GM18498 (cell line): ENCODE results near the gene NUDT16.

Experiments
- ATAC-seq: cut with Tn5 transposase; IDR thresholded peaks from one replicate; pipeline ENCODE4 v1.9.1; 2021; ENCODE audit warnings: mild to moderate bottlenecking, moderate library complexity; ENCODE audit not compliant: unreplicated experiment

NUDT16 gene

DNA sequence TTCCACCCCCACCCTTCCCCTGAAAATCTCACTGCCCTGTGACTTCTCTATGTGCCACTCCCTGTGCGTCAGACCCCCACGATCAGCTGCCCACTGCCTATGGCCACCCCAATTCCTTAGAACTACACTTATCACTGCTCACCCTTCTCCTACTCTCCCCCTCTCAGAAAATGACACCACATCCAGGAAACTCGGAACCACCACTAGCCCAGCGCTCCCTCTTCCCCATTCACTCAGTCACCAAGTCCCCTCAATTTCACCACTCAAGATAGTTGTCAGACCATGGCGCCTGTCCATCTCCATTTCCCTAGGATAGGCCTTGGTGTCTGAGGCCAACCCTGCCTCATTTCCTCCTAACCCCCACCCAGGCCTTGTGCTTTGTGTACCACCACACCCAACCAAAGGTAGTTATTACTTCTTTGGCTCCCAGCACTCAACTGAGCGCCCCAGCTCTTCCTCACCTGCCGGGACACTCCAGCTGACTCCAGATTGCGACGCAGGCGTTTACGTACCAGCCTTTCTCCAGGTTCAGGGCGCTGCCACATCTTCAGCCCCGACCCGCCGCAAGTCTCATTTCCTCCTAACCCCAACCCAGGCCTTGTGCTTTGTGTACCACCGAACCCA lies 641 bp upstream of the NUDT16 start:
- peak; percentile 1 for ATAC-seq

DNA sequence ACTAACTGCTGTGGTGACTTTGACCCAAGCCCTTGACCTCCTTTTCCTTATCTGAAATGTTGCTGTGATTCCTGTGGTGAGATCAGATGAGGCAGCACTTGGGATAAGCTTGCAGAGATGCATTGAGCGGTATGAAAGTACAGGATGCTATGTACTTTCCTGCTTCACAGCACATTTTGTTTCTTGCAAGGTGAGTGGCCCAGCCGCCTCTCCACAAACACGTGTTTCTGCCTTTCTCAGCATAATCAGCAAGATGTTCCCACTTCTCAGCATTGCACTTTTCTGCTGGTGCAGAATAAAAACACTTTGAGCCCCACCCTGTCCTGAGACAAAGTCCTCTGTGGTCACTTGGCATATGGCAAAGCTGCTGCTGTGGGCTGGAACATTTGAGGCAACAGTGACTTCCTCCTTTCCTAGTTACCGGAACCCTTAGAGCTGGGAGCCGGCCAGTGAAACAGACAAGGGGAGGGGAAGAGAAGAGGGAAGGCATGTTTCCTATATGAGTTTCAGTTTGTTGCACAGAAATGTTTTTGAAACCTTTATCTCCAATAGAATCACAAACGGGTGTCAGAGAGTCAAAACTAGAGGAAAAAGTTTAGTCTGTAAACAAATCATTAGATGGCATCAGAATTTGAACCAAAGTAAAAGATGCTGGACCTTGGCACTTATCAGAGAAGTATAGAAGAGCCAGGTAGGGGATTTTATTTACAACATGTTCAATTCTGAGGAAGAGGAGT lies 5.0 kb downstream of the NUDT16 start:
- no peak for ATAC-seq

DNA sequence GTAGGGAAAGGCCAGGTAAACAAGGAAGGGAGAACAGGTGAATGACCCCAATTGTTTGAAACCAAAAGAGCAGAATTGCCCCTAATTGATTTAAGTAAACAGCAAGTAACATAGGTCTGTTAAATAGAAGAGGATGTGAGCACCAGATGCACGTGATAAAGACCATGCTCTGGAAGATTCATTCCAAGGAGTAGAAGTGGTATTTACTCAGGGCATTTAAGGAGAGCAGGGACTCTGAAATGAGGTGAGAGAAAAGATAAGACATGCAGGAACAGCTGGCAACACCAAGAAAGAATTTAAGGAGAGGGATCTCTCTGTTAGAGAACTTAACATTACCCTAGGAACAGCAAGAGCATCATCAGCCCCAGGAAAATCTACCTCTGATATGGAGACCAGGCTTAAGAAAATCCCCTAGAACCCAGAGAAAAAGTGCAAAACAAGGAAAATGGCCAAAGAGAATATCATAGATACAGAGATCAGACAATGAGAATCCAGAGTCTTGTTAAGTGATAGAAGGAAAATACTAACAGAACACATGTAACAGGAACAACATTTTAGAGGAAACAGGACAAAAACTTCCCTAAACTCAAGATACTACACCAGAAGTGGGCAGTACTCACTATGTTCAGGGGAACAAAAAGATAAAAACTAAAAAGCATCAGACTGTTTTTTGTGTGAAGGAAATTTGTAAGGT lies 6.4 kb downstream of the NUDT16 start:
- ATAC-seq, result no peak

DNA sequence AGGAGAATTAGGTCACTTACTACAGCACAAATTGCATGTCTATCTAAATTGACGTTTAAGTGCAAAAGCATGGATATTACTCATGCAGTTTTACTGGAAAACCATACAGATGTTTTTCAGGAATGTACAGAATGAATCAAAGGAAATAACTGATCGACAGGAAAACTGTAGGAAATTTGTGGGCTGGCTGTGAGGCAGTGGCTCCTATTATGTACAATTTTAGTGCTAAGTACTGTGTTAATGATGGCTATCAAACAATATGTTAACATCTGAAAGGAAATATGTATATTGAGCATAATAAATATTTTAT lies 6.9 kb downstream of the NUDT16 start:
- ATAC-seq, result no peak

DNA sequence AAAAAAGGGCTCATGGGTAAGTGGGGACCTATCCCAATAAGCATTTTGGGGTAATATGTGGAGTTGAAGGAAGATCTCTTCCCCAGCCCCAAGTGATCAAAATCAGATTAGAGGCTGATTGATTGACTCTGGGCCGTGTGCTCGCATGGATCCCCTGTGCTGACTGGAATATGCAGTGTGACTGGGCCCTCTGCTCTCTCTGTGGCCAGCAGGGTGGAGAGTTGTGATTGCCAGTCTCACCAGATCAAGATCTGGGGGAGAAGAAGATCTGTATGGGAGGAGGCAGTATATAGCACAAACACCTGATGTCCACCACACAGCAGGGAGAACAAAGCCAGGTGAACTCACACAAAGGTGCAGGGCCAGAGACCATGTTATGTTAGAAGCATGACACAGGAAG lies 8.8 kb downstream of the NUDT16 start:
- ATAC-seq, result no peak

DNA sequence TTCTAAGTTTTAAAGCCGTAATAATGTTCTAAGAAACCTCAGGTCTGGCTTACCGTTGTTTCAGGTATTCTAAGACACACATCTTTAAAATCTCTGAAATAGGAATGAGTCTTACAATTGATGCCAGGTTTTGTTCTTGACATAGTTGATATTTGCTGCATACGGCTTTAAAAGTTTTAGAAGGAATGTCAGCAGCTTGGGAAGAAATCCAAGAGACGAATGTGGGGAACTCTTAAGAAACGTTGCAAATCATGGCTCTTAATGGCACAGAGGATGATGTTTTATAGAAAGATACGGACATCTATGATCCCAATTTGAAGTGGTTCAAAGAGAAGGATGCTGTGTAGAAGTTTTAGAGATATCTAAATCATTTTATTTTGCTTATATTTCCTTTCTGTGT lies 11.5 kb downstream of the NUDT16 start:
- ATAC-seq, result no peak

DNA sequence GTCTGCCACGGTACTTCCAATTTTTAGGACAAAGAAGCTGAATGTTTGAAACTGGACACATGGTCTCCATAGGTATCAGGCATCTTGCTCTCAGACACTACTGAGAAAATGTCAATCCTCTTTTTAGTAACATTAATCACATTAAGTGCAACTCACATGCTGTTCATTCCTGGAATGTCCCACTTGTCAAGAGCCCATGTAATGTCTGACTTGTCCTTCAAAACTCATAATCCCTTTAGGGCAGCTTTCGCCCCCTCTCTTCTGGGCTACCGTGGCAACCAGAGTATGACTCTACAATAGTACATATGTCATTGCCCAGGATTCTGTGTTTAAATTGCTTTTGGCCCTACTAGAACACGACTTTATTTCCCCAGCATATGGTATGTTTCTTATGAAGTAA lies 12.3 kb downstream of the NUDT16 start:
- ATAC-seq, result no peak

DNA sequence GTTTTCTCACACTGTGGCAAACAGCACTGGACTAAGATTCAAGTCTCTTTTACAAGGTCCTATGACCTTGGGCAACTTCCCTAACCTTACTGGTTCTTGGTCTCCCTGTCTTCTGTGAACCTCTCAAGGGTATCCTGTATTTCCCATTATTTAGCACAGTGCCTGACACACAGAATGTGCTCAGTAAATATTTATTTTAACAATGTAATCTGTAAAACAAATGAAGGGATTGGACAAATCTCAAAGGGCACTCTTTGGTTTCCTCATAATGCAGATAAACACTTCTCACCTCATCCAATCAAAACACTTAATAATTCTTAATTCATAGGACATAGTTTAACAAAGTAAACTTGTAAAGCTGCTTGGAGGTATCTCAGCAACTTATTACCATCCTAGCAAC lies 12.8 kb downstream of the NUDT16 start:
- ATAC-seq, result no peak

DNA sequence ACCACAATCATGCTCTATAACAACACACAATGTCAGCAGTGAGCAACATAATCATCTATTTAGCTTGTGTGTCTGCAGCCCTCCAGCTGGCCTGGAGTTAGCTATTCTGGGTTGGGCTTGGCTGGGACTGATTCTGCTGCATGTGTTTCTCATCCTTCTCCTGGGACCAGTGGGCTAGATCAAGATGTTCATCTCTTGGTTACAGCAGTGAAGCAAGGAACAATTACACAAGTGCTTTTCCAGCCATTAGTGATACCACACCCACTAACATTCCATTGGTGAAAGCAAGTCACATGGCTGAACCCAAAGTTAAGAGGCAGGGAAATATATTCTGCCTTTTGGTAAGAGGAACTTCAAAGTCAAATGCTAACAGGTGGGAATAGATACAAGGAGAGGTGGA lies 14.6 kb downstream of the NUDT16 start:
- no peak for ATAC-seq

DNA sequence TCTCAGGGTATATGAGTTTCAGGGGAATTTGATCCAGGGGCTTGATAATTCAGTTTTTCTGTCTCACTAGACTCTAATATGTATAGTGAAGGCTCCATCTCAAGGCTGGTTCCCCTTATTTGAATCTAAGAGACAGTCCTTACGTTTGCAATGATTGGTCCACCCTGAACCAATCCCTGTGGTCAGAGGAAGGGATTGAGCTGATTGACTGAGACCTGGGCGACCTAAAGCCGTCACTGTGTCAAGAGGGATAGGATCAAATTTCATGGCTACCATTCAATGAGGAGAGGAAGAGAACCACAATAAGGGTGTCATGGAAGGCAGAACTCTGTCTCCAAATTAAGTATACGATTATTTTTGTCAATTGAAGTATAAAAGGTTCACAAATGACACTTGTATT lies 16.3 kb downstream of the NUDT16 start:
- ATAC-seq, result no peak

DNA sequence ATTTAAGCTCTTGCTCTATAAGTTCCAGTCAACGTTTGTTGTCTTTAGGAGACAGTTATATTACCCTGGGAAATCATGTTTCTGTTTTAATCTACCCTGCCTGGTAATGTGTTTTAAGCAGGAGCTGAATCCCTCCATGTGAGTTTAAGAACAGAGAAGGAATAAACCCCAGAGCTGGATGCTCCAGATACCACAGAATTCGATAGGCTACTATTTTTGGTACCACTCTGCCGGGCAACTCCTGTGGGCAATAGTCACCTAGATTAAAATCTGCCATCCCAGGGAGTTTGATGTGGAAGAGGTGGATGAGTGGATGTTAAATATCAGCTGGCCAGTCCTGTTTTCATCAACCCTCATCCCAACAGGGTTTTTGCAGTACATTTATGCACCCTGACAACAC lies 20.4 kb downstream of the NUDT16 start:
- no peak for ATAC-seq

DNA sequence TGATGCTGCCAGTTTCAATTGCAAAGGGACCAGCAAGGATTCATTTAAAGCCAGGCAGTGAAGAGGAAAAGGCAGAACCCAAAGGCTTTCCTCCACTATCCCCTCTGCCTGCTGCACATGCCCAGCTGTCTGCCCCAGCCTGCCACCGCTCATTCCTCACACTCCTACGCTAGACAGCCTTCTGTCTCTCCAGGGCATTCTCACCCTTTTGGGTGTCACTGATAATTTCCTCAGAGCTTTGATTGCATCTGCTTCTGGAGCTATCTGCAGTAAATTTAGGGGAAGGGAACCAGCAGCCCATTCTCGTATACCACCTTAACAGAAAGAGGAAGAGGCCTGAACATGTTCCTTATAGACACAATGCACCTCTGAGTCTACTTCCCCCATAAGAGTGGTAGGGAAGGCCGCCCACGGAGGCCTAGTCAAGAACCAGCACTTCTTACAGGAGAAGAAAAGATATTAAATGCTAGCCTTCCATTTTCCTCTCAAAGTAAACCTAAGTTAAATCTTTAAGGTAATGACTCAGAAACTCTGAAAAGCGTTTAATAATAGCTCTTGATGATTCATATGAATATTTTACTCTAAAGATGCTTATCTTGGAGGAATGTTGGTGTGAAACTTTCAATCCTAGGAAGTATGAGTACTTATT lies 20.9 kb downstream of the NUDT16 start:
- no peak for ATAC-seq

DNA sequence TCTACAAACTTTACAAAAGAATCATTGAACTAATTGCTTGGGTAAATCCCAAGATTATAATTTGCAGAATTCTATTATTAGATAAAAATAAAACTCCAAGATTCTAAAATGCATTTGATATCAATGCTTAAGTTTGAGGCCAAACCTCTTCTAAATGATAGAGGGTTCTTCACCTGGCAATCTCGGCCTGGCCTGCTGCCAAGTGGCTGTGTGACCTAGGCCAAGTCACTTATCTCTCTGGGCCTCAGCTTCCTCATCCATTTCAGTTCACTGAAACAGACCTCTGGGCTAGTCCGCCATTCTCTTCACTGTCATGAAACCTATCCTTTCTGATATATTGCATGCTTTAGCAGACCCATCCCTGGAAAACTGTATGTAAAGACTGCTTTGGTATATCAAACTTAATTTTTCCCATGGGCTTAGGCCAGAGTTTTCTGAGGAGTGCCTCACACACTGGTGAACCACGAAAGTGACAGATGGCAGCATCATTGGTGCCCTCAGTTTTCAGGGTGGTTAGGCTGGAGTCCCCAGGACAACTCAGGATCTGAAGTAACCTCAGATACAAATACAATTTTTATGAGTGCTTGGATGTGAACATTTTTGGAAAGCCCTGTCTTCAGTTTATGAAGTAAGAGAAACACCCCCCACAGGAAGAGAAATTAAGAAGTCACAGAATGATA lies 21.8 kb downstream of the NUDT16 start:
- ATAC-seq, result no peak

DNA sequence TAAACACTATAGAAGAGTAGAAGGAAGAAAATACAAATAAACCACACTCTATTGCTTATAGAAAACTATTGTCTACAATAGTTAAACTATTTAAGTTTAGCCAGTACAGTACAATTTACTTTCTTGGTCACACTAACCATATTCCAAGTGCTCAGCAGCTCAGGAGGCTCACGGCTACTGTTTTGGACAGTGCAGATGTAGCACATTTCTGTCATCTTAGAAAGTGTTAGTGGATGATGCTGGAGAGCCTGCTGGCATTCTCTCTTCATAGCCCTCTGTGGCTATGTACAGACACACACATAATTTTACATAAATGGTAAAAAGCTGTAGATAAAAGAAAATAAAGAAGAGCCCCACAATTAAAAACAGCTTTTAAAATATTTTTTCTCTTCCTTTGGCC lies 23.8 kb downstream of the NUDT16 start:
- ATAC-seq, result no peak

DNA sequence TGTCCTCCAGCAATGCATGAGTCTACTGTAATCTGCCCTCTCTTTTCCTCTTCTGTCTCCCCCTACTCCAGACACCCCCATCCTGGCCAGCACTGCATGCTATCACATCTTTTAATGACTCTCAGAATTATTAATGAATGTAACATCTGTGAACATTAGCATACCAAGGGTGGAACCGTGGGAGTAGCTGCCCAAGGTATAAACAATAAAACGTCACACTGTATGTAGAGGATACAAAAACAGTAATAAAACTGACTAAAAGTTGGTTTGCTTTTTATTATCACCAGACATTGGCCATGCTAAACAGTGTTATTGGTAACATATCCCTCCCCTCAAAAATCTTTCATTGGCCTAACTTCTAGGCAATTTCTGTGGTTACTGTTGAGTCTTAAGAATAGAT lies 24.7 kb downstream of the NUDT16 start:
- no peak for ATAC-seq

DNA sequence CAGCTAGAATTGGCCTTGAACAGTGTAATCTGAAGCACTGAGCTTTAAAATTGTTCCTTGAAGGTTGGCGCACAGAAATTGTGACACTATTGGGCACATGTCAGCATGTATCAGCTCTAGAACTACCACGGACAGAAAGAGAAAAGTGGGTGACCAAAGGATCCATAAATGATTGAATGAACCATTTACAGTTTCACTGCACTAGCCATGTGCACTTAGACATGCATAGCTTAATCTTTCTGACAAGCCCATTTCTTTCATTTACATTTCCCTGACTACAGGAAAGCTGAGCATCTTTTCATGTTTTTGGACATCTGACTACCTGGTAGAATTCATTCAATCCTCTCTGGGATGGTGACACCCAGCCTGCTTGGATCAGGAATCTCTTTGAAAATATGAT lies 36.2 kb downstream of the NUDT16 start:
- ATAC-seq, result no peak

DNA sequence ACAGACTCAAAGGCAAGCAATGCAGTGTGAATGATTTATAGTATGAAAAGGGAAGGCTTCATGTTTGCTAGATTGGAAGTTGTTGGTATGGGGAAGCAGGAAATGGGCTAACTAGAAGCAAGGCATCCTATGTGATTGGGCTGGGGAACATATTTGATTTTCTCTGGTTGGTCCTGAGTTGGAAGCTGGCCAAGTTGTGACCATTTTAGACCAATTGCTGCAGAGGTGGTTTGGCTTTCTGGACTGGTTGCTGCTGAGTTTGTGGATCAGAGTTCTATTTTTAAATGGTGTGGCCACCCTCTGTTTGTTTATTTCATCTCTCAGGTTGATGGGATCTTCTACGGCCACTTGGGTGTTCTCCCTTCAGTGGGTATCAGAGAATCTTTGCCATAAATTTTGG lies 39.7 kb downstream of the NUDT16 start:
- no peak for ATAC-seq

DNA sequence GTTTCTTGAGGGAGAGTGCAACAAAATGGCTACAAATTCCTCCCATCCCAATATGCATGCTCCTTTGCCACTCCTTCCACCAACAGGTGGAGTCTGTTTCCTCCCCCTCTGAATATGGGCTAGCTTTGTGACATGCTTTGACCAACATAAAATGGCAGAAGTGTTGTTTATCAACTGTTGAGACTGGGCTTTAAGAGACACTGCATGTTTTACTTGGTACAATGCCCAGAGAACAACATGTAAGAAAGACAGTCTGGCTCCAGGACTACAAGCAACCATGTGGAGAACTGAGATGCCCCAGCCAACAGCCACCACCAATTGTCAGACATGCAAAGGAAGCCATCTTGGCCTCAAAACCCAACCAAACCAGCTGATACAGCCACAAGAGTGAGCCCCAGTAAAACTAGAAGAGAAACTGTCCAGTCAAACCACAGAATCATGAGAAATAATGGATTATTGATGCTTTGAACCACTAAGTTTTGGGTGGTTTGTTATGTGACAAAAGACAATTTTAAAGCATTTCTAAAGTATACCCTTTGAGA lies 40.5 kb downstream of the NUDT16 start:
- no peak for ATAC-seq

DNA sequence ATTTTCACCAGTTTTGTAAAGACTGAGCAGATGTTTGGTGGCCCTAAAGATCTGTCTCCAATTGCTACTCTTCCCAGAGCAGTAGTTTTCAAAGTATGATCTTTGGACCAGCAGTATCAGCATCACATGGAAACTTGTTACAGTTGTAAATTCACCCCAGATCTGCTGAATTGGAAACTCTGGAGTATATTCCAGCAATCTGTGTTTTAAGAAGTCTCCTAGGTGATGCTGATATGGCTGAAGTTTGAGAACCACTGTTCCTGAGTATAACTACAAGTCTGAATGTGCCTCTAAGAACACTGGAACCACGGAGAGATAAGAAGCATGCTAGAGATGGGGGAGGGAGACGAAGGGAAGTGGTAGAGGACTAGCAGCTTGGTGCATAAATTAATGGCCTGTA lies 45.7 kb downstream of the NUDT16 start:
- no peak for ATAC-seq

DNA sequence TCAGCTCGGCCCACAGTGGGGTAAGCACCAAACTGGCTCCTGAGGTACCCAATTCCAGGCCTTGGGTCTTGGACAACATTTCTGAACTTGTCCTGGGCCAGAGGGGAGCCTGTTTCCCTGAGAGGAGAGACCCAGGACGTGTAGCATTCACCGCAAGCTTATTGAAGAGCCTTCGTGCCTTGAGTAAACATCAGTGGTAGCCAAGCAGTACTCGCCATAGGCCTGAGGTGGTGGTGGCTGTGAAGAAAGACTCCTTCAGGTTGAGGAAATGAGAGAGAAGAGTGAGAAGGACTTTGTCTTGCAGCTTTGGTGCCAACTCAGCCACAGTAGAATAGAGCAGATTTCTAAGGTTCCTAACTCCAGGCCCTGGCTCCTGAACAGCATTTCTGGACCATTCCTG lies 50.2 kb downstream of the NUDT16 start:
- ATAC-seq, result no peak

DNA sequence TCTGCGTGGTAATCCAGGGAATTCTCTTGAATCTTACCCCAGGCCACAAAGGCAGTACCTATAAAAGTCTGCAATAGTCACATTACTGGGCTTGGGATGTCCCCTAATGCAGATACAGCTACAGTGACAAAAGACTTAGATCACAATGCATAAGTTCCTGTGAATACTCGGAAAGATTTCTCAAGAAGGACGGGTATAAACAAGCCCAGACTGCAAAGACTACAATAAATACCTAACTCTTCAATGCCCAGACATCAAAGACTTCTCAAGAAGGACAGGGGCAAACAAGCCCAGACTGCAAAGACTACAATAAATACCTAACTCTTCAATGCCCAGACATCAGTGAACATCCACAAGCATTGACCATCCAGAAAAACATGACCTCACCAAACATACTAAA lies 50.9 kb downstream of the NUDT16 start:
- ATAC-seq, result no peak
